Karpas-422 (cell line): Measurements from ENCODE around the gene CDK14. TPM values are rescaled to one million over a fixed set of nuclear protein-coding genes. Genes with fewer than 3 reads are reported as not detected.
"Not testable (repeated sequence)": the region's sequence is repeated elsewhere in the genome, so short reads cannot be mapped to it uniquely, and the experiment has no call there.

ENCODE experiments used
- DNase-seq: peaks from one replicate; pipeline ENCODE4 v3.0.0-alpha.2; 2015
- H2AFZ ChIP-seq: fragments of 200-600 bp; sonication (generic); 2 replicates; pipeline ENCODE4 v1.6.1; 2014; ENCODE audit warnings: antibody characterized with exemption, low read length, mixed read lengths
- H3K27ac ChIP-seq: fragments of 200-600 bp; sonication (generic); 2 replicates; pipeline ENCODE4 v1.5.1; 2014; ENCODE audit warnings: mild to moderate bottlenecking, low read length, moderate library complexity
- H3K27me3 ChIP-seq: fragments of 200-600 bp; sonication (generic); 2 replicates; pipeline ENCODE4 v1.6.1; 2014; ENCODE audit warnings: low read length, mixed read lengths
- H3K36me3 ChIP-seq: fragments of 200-600 bp; sonication (generic); 2 replicates; pipeline ENCODE4 v1.6.1; 2014; ENCODE audit warnings: low read length, mixed read lengths; ENCODE audit not compliant: insufficient read depth
- H3K4me1 ChIP-seq: fragments of 200-600 bp; sonication (generic); 2 replicates; pipeline ENCODE4 v1.6.1; 2014; ENCODE audit warnings: mild to moderate bottlenecking, low read length, mixed read lengths
- H3K4me2 ChIP-seq: fragments of 200-600 bp; sonication (generic); 2 replicates; pipeline ENCODE4 v1.6.1; 2014; ENCODE audit warnings: low read length, low read depth, mild to moderate bottlenecking; ENCODE audit not compliant: poor library complexity, severe bottlenecking
- H3K4me3 ChIP-seq: fragments of 200-600 bp; sonication (generic); 2 replicates; pipeline ENCODE4 v1.5.1; 2014; ENCODE audit warnings: mild to moderate bottlenecking, antibody characterized with exemption, low read length, mixed read lengths
- H3K79me2 ChIP-seq: fragments of 200-600 bp; sonication (generic); 2 replicates; pipeline ENCODE4 v1.6.1; 2014; ENCODE audit warnings: mild to moderate bottlenecking, low read length, mixed read lengths
- H3K9ac ChIP-seq: fragments of 200-600 bp; sonication (generic); 2 replicates; pipeline ENCODE4 v1.6.0; 2014; ENCODE audit warnings: low read length
- H3K9me2 ChIP-seq: fragments of 200-600 bp; sonication (generic), shearing (Covaris generic); replicated peaks from 2 replicates; pipeline ENCODE4 v1.6.0; 2014; ENCODE audit warnings: mild to moderate bottlenecking, low read length, moderate library complexity; ENCODE audit not compliant: insufficient read depth
- H3K9me3 ChIP-seq: fragments of 300-700, 200-600 bp; sonication (generic); 2 replicates; pipeline ENCODE4 v1.6.1; 2014; ENCODE audit warnings: low read length, mixed read lengths
- H4K20me1 ChIP-seq: fragments of 200-600 bp; sonication (generic); 2 replicates; pipeline ENCODE4 v1.6.1; 2014; ENCODE audit warnings: mild to moderate bottlenecking, antibody characterized with exemption, low read length, low read depth; ENCODE audit not compliant: insufficient read depth
- total RNA-seq: library from RNA; depleted of rRNA; stranded (reverse); fragments of >200 nt; shearing (Covaris generic); gene quantifications from 2 replicates; pipeline ENCODE4 v1.2.3, GENCODE V29; 2014; ENCODE audit warnings: low replicate concordance

The CDK14 gene
- total RNA-seq, 1 experiment from 2014 or later, result 121 TPM

GRCh38 chr7:90625051-90625450, 28.9 kb downstream of the CDK14 start:
- Histone ChIP-seq H3K9me2 (no peaks in the 10 kb centered on the region), H3K4me1 (peaks cover 57% of the 10 kb centered on the region), H3K4me3 (no peak overlapping the region), H3K27me3 (no peaks in the 10 kb centered on the region), H3K9ac (no peak overlapping the region), H2AFZ (no peak overlapping the region), H3K36me3 (no peaks in the 10 kb centered on the region), H3K27ac (no peak overlapping the region), H3K9me3 (no peaks in the 10 kb centered on the region), H4K20me1 (no peaks in the 10 kb centered on the region), H3K4me2 (no peak overlapping the region), H3K79me2 (peaks cover 98% of the 10 kb centered on the region)
- no peak for DNase-seq

DNA sequence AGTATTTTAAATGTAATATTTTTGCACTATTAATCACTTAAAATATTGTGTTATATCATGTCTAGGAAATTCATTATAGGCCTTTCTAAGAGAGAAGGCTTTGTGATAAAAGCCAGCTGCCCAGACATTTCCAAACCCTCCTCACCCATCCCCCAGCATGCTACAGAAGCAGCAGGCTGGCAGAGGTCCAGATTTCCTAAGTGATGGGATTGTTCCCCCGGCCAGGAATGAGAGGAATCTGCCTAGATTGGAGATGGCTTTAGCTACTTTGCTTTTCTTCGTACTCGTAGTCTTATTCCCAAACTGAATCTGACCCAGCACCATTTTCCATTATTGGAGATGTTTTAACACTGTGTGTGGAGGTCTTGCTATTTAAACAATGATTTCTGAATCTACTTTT, 29.4 kb downstream of the CDK14 start:
- Histone ChIP-seq H4K20me1 (no peaks in the 10 kb centered on the region), H3K79me2 (peaks cover 98% of the 10 kb centered on the region), H3K36me3 (no peaks in the 10 kb centered on the region), H3K9ac (no peak overlapping the region), H3K9me2 (no peaks in the 10 kb centered on the region), H3K27ac (no peak overlapping the region), H2AFZ (no peak overlapping the region), H3K9me3 (no peaks in the 10 kb centered on the region), H3K4me1 (peaks cover 53% of the 10 kb centered on the region), H3K27me3 (no peaks in the 10 kb centered on the region), H3K4me2 (no peak overlapping the region), H3K4me3 (no peak overlapping the region)
- no peak for DNase-seq

- peaks cover 2% of the 10 kb centered on the region; the same call in 1 of the 2 replicates for H3K36me3 ChIP-seq
- H4K20me1 ChIP-seq, result no peaks in the 10 kb centered on the region
- no peaks in the 10 kb centered on the region for H3K27me3 ChIP-seq
- H3K4me1 ChIP-seq, result peaks cover 48% of the 10 kb centered on the region
- no peak overlapping the region for H3K9ac ChIP-seq
- no peak overlapping the region for H3K27ac ChIP-seq
- no peaks in the 10 kb centered on the region for H3K9me2 ChIP-seq
- no peak for DNase-seq
- no peak overlapping the region for H2AFZ ChIP-seq
- H3K79me2 ChIP-seq, result peaks cover 98% of the 10 kb centered on the region
- no peaks in the 10 kb centered on the region for H3K9me3 ChIP-seq
- no peak overlapping the region for H3K4me3 ChIP-seq
- no peak overlapping the region for H3K4me2 ChIP-seq
Measured at GRCh38 chr7:90626013-90626412, 29.9 kb downstream of the CDK14 start.

DNA sequence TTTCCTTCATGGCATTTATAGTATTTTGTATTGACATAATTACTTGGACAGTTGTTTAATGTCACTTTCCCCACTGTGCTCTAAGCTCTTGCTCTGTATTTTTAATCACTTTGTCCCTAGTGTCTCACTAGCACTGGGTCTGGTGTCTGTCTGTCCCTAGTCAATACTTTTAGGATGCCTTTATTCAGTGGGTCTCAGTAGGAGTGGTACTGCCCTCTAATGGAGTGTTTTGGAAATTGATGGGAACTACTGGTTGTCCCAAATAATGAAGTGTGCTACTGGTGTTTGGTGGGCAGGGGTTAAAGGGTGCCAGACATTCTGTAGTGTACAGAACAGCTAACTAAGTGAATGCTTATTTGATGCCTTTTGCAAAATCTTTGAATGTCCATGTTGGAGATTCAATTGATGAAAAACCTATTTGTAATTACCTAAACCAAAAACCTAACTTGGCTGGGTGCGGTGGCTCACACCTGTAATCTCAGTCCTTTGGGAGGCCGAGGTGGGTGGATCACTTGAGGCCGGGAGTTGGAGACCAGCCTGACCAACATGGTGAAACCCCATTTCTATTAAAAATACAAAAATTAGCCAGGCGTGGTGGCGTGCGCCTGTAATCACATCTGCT, 33.3 kb downstream of the CDK14 start:
- Histone ChIP-seq H3K9me3 (no peaks in the 10 kb centered on the region), H3K9me2 (no peaks in the 10 kb centered on the region), H3K27me3 (no peaks in the 10 kb centered on the region), H2AFZ (no peak overlapping the region), H3K4me3 (no peak overlapping the region), H3K9ac (no peak overlapping the region), H3K27ac (no peak overlapping the region), H4K20me1 (no peaks in the 10 kb centered on the region), H3K4me2 (no peak overlapping the region), H3K36me3 (peaks cover 9% of the 10 kb centered on the region), H3K4me1 (peaks cover 16% of the 10 kb centered on the region), H3K79me2 (peaks cover 94% of the 10 kb centered on the region)
- DNase-seq, result peak; percentile 81

DNA sequence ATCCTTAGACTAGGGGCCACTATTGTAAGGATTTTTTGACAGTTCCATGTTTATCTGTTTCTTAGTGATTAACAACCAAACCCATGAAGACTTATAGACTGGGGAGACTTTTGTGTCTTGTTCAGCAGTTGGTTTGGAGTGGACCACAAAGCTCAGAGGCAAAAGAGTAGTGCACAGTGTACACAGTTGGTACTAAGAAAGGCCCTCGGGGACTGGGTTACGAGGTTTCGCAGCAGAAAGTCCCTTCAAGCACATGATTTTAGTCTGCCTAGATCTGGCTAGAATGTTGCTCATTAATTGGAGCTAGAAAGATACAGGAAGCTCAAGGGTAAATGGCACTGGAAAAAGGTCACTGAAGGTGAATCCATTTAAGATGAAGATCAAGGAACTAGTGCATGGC, 35.4 kb downstream of the CDK14 start:
- Histone ChIP-seq H3K4me2 (no peak overlapping the region), H3K4me3 (no peak overlapping the region), H3K36me3 (peaks cover 9% of the 10 kb centered on the region), H3K79me2 (peaks cover 73% of the 10 kb centered on the region), H3K9ac (no peak overlapping the region), H3K27ac (no peak overlapping the region), H2AFZ (no peak overlapping the region), H3K9me3 (no peaks in the 10 kb centered on the region), H4K20me1 (no peaks in the 10 kb centered on the region), H3K27me3 (no peaks in the 10 kb centered on the region), H3K4me1 (peaks cover 16% of the 10 kb centered on the region), H3K9me2 (no peaks in the 10 kb centered on the region)
- DNase-seq, result no peak

- not testable (repeated sequence) for H4K20me1 ChIP-seq, H3K9ac ChIP-seq, H3K4me1 ChIP-seq, H3K9me3 ChIP-seq, H3K36me3 ChIP-seq, H3K4me3 ChIP-seq, H3K27ac ChIP-seq, H3K27me3 ChIP-seq, H2AFZ ChIP-seq, DNase-seq, H3K4me2 ChIP-seq, H3K9me2 ChIP-seq
- H3K79me2 ChIP-seq, result peaks cover 39% of the 10 kb centered on the region
Measured at GRCh38 chr7:90639683-90640082, 43.6 kb downstream of the CDK14 start.

DNA sequence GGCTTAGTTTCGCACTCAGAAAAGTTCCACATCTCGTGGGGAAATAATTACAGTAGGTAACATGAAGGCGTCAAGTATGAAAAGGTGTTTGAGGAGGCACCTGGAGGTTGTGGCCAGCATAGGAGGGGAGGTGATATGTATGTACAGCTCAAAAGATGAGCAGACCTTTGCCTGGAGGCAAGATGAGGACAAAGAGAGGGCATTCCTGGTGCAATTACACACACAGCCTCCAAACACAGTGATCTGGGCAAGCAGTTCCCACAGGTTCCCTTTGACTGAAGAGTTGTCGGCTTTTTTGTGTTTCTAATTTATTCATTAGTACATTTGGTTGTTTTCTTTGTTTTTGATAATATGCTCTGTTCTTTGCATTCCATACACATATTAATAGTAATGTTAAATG, 46.9 kb downstream of the CDK14 start:
- Histone ChIP-seq H3K9me2 (no peaks in the 10 kb centered on the region), H2AFZ (no peak overlapping the region), H3K36me3 (0 out of 2 replicates have a peak, but pooled peaks cover 4% of the 10 kb centered on the region), H4K20me1 (no peaks in the 10 kb centered on the region), H3K9ac (no peak overlapping the region), H3K79me2 (peaks cover 68% of the 10 kb centered on the region), H3K4me3 (no peak overlapping the region), H3K4me1 (peaks cover 30% of the 10 kb centered on the region), H3K4me2 (no peak overlapping the region), H3K9me3 (peaks cover 5% of the 10 kb centered on the region), H3K27ac (no peak overlapping the region), H3K27me3 (no peaks in the 10 kb centered on the region)
- DNase-seq, result no peak

- Histone ChIP-seq H3K9me2 (no peaks in the 10 kb centered on the region), H4K20me1 (no peaks in the 10 kb centered on the region), H3K4me3 (peak overlapping the region; percentile 48; the same call in 1 of the 2 replicates), H2AFZ (no peak overlapping the region), H3K9me3 (peaks cover 5% of the 10 kb centered on the region), H3K9ac (no peak overlapping the region), H3K27me3 (no peaks in the 10 kb centered on the region), H3K4me1 (peaks cover 30% of the 10 kb centered on the region), H3K79me2 (peaks cover 76% of the 10 kb centered on the region), H3K36me3 (0 out of 2 replicates have a peak, but pooled peaks cover 4% of the 10 kb centered on the region), H3K27ac (peak overlapping the region; percentile 73), H3K4me2 (peak overlapping the region; percentile 58)
- peak; percentile 51 for DNase-seq
Measured at GRCh38 chr7:90645784-90646183, 49.7 kb downstream of the CDK14 start.
